Raji (cell line): Measurements from ENCODE around the gene ACOX3.

ENCODE experiments used
- POLR2A ChIP-seq: IDR thresholded peaks from 2 replicates; pipeline ENCODE4 v1.6.1; 2011; ENCODE audit warnings: low read depth, low read length, control low read depth; ENCODE audit not compliant: insufficient read depth

The ACOX3 gene

GRCh38 chr4:8330821-8331574, 109.5 kb downstream of the ACOX3 start:
- no peak for TF ChIP-seq POLR2A

- TF ChIP-seq POLR2A = no peak
Measured at GRCh38 chr4:8329859-8330761, 110.4 kb downstream of the ACOX3 start.

- no peak for TF ChIP-seq POLR2A
Measured at GRCh38 chr4:8329560-8329858, 111.0 kb downstream of the ACOX3 start.

- TF ChIP-seq POLR2A = no peak
Measured at GRCh38 chr4:8328866-8329559, 111.5 kb downstream of the ACOX3 start.

- no peak for TF ChIP-seq POLR2A
Measured at GRCh38 chr4:8328456-8328855, 112.1 kb downstream of the ACOX3 start.

- no peak for TF ChIP-seq POLR2A
Measured at GRCh38 chr4:8326206-8326605, 114.3 kb downstream of the ACOX3 start.

GRCh38 chr4:8325291-8325973, 115.1 kb downstream of the ACOX3 start:
- TF ChIP-seq POLR2A = no peak

- TF ChIP-seq POLR2A = no peak
Measured at GRCh38 chr4:8324640-8325239, 115.8 kb downstream of the ACOX3 start.

- TF ChIP-seq POLR2A = no peak
Measured at GRCh38 chr4:8323947-8324555, 116.5 kb downstream of the ACOX3 start.

GRCh38 chr4:8322794-8323704, 117.5 kb downstream of the ACOX3 start:
- no peak for TF ChIP-seq POLR2A

GRCh38 chr4:8321771-8322170, 118.8 kb downstream of the ACOX3 start:
- no peak for TF ChIP-seq POLR2A

- no peak for TF ChIP-seq POLR2A
Measured at GRCh38 chr4:8321220-8321619, 119.3 kb downstream of the ACOX3 start.

- no peak for TF ChIP-seq POLR2A
Measured at GRCh38 chr4:8320386-8320750, 120.2 kb downstream of the ACOX3 start.

GRCh38 chr4:8319731-8320385, 120.7 kb downstream of the ACOX3 start:
- TF ChIP-seq POLR2A = no peak
